Cardiac fibroblast (primary cell): ENCODE results near the gene SCAMP1.

Experiments used
- DNase-seq, 2 donors: peaks; one replicate each; pipeline versions ENCODE4 v3.0.0 to v3.0.0-alpha.2; 2010; ENCODE audit warnings: low read depth in 2 of 2
- H3K4me3 ChIP-seq, 2 donors: replicated peaks in 1 of 2; 1 replicate in 1 of 2; 2 replicates in 1 of 2; pipeline ENCODE4 v1.5.1; 2011; ENCODE audit warnings: low read depth in 2 of 2, low read length in 2 of 2, mild to moderate bottlenecking in 2 of 2, moderate library complexity in 1 of 2
- CTCF ChIP-seq: IDR thresholded peaks from one replicate; pipeline ENCODE4 v1.5.1; 2011; ENCODE audit warnings: low read depth, mild to moderate bottlenecking, low read length, inconsistent platforms

SCAMP1 gene

GRCh38 chr5:78522476-78523260 is 162.3 kb downstream of the SCAMP1 start:
- no peak for TF ChIP-seq CTCF
- no peak for DNase-seq
- H3K4me3 ChIP-seq: no peak overlapping the region

- no peak overlapping the region for H3K4me3 ChIP-seq
- TF ChIP-seq CTCF: no peak
- DNase-seq: peak; percentile 68 to 83
These were observed 163.1 kb downstream of the SCAMP1 start for GRCh38 chr5:78523314-78524193.

GRCh38 chr5:78526049-78526525 is 165.7 kb downstream of the SCAMP1 start:
- DNase-seq: peak; percentile 77 to 95
- no peak overlapping the region for H3K4me3 ChIP-seq
- TF ChIP-seq CTCF: no peak

GRCh38 chr5:78527054-78527859 is 166.8 kb downstream of the SCAMP1 start:
- H3K4me3 ChIP-seq: no peak overlapping the region
- peak; percentile 98 to 99 for DNase-seq
- no peak for TF ChIP-seq CTCF

- H3K4me3 ChIP-seq: no peak overlapping the region
- DNase-seq: peak in 1 of 2 donors; percentile 63
These were observed 167.5 kb downstream of the SCAMP1 start for GRCh38 chr5:78527925-78528324.

More at GRCh38 chr5:78527925-78528324, 167.5 kb downstream of the SCAMP1 start:
- TF ChIP-seq CTCF: no peak
